K562 (cell line): ENCODE results near the gene MLN. TPM values are rescaled to one million over a fixed set of nuclear protein-coding genes. Genes with fewer than 3 reads are reported as not detected.

Experiments
- CAMTA2 ChIP-seq: fragments of 250-450 bp; sonication (Bioruptor Pico); conservative IDR thresholded peaks from 2 replicates; pipeline ENCODE4 v1.5.1; 2022
- HMG20B ChIP-seq: fragments of 250-450 bp; sonication (Bioruptor Pico); IDR thresholded peaks from 2 replicates; pipeline ENCODE4 v1.5.0; 2021; ENCODE audit warnings: mild to moderate bottlenecking
- TARDBP ChIP-seq: fragments of 450-650 bp; IDR thresholded peaks from 2 replicates; pipeline ENCODE4 v1.6.1; 2016
- TEAD1 ChIP-seq, 2 experiments: fragments of 450-650 bp in 1 of 2; sonication (generic) in 1 of 2; formaldehyde crosslinking; IDR thresholded peaks; 2 replicates each; pipeline versions ENCODE4 v1.4.0 to v1.8.0; 2020 to 2022; ENCODE audit warnings: mild to moderate bottlenecking in 2 of 2, missing genetic modification reagents in 1 of 2
- polyA plus RNA-seq, 8 experiments: library from polyadenylated mRNA; depleted of rRNA in 4 of 8; stranded (reverse) in 5 of 8; unstranded in 3 of 8; fragments of >200 nt; fragmentation: Nextera tagmentation in 2 of 8; fragmentation: Illumina TruSeq in 1 of 8; extraction: Ambion mirVana in 2 of 8; extraction: Trizol in 1 of 8; gene quantifications; 2 replicates each; pipeline versions ENCODE4 v1.2.1 to v1.2.3, GENCODE V29; 2011 to 2014; ENCODE audit warnings: inconsistent platforms in 1 of 8, missing spikeins in 1 of 8
- total RNA-seq, 7 experiments: library from RNA; depleted of rRNA in 6 of 7; stranded (reverse); fragments of >200 nt in 6 of 7; fragmentation: Illumina TruSeq in 2 of 7; extraction: Trizol in 2 of 7; gene quantifications; 2 replicates each; pipeline versions ENCODE4 v1.2.1 to v1.2.3, GENCODE V29; 2011 to 2021; ENCODE audit warnings: low replicate concordance in 1 of 7
- TF ChIP-seq, protein P1 (sequence below): fragments of 450-650 bp; IDR thresholded peaks from 2 replicates; pipeline ENCODE4 v1.6.1; 2016; ENCODE audit warnings: mild to moderate bottlenecking, moderate library complexity
- TF ChIP-seq, protein P2 (sequence below): IDR thresholded peaks from 2 replicates; pipeline ENCODE4 v1.6.1; 2014; ENCODE audit warnings: antibody characterized with exemption
- TF ChIP-seq, protein P3 (sequence below): sonication (generic); formaldehyde crosslinking; IDR thresholded peaks from 2 replicates; pipeline ENCODE4 v1.8.0; 2023; ENCODE audit warnings: missing genetic modification reagents, mild to moderate bottlenecking, borderline replicate concordance

The MLN gene
- total and polyA plus RNA-seq, 9 of the 15 experiments (the other 6 are each of a cell fraction or from before 2014, with no cell fraction given), result not detected

DNA sequence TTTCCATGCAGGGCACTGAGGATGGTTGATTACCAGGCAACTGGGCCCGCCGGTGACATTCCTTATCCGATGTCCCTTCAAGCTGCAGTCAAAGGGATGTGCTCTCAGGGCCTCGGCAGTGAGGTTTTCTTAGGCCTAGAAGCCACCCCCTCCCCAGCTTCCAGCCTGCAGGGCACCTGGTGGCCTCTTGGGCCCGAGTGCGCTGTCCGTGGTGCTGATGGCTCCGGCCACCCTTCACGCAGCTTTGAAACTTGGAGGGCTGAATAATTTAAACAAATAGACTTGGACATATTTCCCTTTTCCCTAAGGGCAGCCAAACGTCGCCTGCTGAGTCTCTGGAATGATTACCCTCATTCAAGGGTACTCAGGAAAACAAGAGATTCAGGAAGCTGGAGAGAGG lies 8.9 kb upstream of the MLN start (continued):
- TF ChIP-seq, protein P1, sequence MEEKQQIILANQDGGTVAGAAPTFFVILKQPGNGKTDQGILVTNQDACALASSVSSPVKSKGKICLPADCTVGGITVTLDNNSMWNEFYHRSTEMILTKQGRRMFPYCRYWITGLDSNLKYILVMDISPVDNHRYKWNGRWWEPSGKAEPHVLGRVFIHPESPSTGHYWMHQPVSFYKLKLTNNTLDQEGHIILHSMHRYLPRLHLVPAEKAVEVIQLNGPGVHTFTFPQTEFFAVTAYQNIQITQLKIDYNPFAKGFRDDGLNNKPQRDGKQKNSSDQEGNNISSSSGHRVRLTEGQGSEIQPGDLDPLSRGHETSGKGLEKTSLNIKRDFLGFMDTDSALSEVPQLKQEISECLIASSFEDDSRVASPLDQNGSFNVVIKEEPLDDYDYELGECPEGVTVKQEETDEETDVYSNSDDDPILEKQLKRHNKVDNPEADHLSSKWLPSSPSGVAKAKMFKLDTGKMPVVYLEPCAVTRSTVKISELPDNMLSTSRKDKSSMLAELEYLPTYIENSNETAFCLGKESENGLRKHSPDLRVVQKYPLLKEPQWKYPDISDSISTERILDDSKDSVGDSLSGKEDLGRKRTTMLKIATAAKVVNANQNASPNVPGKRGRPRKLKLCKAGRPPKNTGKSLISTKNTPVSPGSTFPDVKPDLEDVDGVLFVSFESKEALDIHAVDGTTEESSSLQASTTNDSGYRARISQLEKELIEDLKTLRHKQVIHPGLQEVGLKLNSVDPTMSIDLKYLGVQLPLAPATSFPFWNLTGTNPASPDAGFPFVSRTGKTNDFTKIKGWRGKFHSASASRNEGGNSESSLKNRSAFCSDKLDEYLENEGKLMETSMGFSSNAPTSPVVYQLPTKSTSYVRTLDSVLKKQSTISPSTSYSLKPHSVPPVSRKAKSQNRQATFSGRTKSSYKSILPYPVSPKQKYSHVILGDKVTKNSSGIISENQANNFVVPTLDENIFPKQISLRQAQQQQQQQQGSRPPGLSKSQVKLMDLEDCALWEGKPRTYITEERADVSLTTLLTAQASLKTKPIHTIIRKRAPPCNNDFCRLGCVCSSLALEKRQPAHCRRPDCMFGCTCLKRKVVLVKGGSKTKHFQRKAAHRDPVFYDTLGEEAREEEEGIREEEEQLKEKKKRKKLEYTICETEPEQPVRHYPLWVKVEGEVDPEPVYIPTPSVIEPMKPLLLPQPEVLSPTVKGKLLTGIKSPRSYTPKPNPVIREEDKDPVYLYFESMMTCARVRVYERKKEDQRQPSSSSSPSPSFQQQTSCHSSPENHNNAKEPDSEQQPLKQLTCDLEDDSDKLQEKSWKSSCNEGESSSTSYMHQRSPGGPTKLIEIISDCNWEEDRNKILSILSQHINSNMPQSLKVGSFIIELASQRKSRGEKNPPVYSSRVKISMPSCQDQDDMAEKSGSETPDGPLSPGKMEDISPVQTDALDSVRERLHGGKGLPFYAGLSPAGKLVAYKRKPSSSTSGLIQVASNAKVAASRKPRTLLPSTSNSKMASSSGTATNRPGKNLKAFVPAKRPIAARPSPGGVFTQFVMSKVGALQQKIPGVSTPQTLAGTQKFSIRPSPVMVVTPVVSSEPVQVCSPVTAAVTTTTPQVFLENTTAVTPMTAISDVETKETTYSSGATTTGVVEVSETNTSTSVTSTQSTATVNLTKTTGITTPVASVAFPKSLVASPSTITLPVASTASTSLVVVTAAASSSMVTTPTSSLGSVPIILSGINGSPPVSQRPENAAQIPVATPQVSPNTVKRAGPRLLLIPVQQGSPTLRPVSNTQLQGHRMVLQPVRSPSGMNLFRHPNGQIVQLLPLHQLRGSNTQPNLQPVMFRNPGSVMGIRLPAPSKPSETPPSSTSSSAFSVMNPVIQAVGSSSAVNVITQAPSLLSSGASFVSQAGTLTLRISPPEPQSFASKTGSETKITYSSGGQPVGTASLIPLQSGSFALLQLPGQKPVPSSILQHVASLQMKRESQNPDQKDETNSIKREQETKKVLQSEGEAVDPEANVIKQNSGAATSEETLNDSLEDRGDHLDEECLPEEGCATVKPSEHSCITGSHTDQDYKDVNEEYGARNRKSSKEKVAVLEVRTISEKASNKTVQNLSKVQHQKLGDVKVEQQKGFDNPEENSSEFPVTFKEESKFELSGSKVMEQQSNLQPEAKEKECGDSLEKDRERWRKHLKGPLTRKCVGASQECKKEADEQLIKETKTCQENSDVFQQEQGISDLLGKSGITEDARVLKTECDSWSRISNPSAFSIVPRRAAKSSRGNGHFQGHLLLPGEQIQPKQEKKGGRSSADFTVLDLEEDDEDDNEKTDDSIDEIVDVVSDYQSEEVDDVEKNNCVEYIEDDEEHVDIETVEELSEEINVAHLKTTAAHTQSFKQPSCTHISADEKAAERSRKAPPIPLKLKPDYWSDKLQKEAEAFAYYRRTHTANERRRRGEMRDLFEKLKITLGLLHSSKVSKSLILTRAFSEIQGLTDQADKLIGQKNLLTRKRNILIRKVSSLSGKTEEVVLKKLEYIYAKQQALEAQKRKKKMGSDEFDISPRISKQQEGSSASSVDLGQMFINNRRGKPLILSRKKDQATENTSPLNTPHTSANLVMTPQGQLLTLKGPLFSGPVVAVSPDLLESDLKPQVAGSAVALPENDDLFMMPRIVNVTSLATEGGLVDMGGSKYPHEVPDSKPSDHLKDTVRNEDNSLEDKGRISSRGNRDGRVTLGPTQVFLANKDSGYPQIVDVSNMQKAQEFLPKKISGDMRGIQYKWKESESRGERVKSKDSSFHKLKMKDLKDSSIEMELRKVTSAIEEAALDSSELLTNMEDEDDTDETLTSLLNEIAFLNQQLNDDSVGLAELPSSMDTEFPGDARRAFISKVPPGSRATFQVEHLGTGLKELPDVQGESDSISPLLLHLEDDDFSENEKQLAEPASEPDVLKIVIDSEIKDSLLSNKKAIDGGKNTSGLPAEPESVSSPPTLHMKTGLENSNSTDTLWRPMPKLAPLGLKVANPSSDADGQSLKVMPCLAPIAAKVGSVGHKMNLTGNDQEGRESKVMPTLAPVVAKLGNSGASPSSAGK, result no peak
- TF ChIP-seq CAMTA2 (CRISPR knock-in tag) (no peak), TEAD1 (CRISPR knock-in tag; IDR thresholded peaks at IDR 0.05) (peak in 1 of 2 experiments; percentile 37; a peak in 1 of 4 replicates), HMG20B (CRISPR knock-in tag) (no peak), TARDBP (no peak)
- TF ChIP-seq, protein P2, sequence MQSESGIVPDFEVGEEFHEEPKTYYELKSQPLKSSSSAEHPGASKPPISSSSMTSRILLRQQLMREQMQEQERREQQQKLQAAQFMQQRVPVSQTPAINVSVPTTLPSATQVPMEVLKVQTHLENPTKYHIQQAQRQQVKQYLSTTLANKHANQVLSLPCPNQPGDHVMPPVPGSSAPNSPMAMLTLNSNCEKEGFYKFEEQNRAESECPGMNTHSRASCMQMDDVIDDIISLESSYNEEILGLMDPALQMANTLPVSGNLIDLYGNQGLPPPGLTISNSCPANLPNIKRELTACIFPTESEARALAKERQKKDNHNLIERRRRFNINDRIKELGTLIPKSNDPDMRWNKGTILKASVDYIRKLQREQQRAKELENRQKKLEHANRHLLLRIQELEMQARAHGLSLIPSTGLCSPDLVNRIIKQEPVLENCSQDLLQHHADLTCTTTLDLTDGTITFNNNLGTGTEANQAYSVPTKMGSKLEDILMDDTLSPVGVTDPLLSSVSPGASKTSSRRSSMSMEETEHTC, result no peak
- TF ChIP-seq, protein P3, sequence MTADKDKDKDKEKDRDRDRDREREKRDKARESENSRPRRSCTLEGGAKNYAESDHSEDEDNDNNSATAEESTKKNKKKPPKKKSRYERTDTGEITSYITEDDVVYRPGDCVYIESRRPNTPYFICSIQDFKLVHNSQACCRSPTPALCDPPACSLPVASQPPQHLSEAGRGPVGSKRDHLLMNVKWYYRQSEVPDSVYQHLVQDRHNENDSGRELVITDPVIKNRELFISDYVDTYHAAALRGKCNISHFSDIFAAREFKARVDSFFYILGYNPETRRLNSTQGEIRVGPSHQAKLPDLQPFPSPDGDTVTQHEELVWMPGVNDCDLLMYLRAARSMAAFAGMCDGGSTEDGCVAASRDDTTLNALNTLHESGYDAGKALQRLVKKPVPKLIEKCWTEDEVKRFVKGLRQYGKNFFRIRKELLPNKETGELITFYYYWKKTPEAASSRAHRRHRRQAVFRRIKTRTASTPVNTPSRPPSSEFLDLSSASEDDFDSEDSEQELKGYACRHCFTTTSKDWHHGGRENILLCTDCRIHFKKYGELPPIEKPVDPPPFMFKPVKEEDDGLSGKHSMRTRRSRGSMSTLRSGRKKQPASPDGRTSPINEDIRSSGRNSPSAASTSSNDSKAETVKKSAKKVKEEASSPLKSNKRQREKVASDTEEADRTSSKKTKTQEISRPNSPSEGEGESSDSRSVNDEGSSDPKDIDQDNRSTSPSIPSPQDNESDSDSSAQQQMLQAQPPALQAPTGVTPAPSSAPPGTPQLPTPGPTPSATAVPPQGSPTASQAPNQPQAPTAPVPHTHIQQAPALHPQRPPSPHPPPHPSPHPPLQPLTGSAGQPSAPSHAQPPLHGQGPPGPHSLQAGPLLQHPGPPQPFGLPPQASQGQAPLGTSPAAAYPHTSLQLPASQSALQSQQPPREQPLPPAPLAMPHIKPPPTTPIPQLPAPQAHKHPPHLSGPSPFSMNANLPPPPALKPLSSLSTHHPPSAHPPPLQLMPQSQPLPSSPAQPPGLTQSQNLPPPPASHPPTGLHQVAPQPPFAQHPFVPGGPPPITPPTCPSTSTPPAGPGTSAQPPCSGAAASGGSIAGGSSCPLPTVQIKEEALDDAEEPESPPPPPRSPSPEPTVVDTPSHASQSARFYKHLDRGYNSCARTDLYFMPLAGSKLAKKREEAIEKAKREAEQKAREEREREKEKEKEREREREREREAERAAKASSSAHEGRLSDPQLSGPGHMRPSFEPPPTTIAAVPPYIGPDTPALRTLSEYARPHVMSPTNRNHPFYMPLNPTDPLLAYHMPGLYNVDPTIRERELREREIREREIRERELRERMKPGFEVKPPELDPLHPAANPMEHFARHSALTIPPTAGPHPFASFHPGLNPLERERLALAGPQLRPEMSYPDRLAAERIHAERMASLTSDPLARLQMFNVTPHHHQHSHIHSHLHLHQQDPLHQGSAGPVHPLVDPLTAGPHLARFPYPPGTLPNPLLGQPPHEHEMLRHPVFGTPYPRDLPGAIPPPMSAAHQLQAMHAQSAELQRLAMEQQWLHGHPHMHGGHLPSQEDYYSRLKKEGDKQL, result 0 out of 2 replicates have a peak, but pooled peaks have one; percentile 29
